Measurements from ENCODE around the gene PALS1.

- TF ChIP-seq CTCF (IDR thresholded peaks at IDR 0.05) (no peak), POLR2AphosphoS5 (IDR thresholded peaks at IDR 0.05; ENCODE audit: insufficient read depth in 1 of 2, low read depth in 1 of 2) (no peak)
These were observed 39.3 kb downstream of the PALS1 start for GRCh38 chr14:67280506-67280905.

Data from vagina (tissue), 2 donors.